Measurements from ENCODE around the gene RFT1. TPM values are rescaled to one million over a fixed set of nuclear protein-coding genes. Genes with fewer than 3 reads are reported as not detected.
"Not testable (repeated sequence)": the region's sequence is repeated elsewhere in the genome, so short reads cannot be mapped to it uniquely, and the experiment has no call there.

Gene RFT1
- total RNA-seq, 1 donor from 2014 or later = 33.3 TPM

DNA sequence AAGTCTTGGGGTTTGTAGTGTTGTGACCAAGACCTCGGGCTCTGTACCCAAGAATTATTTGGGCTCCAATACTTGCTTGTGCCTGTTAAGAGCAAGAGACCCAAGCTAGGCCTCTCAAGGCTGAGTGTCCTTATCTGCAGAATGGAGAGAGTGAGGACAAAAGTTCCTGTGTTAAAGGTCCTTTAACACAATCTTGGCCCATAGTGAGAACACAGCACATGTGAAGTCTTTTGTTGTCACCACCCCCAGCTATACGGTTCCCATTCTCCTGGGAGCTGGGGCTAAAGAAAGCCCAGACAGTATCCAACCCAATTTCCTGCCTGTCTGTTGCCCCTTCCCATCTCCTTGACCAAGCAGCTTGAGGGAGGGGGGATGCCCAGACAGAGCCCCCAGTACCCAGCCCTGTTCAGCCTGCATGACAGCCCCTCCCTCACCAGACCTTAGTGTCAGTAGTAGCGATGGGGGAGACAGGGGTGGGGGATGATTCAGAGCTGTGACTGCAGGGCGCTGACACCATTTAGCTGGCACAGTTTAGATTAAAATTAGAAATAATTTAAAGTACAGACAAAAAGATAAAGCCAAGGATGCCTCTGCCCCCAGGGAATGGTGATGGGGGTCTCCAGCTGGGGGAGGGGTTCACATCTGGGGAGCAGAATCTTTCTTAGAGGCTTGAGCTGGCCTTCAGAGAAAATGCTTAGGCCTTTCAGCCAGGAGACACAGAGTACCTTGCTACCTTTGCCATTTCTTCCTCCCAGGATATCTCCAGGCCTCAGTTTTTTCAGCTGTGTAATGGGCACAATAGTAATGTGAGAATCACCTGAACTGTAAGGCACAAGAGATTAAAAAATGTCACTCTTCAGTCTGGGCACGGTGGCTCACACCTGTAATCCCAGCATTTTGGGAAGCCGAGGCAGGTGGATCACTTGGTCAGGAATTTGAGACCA, 33.5 kb upstream of the RFT1 start:
- DNase-seq (ENCODE audit: low spot score) = no peak

DNA sequence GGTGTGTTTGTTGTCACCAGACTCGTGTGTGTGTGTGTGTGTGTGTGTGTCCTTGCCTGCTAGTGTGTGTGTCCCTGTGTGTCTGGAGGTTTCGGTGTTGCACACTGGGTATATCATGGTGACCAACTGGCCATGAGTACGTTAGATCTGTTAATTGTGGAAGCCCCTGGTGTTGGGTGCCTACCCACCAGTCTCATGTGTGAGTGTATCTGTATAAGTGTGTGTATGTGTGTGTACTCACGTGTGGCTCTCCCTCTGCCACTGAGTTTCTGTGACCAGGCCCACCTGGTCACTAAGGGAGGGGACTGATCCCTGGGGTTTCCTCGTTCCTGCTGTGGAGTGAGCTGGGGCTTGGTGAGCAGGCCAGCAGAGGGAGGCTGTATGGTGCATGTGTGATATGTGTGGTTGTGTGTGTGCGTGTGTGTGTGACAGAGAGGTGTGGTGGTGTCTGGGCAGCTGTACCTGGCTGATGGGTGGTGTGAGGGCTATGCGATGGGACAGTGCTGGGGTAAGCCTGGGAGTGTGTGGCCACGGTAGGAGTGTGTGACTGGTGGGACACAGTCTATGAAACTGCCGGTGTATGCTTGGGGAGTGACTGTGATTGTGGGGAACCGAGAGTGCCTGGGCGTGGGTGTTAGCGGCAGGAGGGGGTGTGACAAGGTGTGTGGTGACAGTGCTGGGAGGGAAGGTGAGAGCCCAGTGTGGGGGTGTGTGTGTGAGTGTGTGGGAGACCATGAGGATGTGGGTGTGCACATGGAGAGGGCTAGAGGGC, 32.6 kb upstream of the RFT1 start:
- no peak for DNase-seq (ENCODE audit: low spot score)

DNA sequence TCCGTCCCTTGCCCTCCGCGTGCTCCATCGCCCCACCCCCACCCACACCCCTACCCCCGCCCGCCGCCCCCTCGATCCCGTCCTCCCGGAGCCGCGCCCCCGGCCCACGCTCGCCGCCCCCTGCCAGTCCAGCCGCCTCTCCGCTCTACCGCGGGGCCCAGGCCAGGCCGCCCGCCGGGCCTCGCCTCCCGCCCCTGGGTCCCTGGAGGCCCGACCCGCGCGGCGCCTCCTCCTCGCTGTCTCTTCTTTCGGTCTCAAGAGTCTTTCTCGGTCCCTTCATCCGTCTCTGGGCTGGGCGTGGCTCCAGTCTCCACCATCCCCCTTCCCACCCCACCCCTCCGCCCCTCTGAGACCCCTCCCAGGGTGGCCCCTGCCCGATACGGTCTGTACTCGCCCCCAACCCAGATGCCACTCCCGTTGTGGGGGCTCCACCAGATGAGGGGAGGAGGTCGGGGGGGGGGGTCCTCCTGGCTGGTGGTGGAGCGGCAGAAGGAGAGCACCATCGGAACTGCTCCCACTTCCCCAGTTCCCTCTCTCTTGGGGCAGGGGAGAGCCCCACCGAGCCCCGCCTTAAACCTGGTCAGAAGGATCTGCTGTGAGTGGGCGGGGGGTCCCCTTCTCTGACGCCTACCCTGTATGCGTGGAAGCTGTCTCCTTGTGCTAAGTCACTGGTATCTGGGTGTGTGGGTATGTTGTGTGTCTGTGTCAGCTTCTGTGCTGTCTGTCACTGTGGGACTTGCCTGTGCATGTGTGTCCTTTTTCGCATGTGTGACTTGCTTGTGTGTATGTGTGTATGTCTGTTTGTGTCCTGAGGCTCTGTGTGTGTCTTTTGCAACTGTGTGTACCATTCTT, 31.8 kb upstream of the RFT1 start:
- DNase-seq (ENCODE audit: low spot score) = no peak

DNA sequence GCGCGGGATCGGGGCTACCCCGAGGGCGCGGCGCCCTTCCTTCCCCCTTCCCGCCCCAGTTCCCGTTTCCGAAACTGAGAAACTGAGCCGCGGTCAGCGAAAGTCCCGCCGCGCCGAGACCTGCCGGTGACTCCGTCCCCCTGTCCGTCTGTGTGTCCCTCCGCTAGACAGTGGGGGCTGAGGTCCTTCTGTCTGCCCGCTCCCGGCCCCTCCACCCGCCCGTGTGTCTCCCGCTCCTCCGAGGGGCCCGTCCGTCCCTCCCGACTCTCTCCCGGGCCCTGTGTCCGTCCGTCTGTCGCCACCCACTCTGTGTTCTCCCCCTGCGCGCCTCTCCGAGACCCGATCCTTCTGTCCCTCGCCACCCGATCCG, 31.2 kb upstream of the RFT1 start:
- no peak for DNase-seq (ENCODE audit: low spot score)

DNA sequence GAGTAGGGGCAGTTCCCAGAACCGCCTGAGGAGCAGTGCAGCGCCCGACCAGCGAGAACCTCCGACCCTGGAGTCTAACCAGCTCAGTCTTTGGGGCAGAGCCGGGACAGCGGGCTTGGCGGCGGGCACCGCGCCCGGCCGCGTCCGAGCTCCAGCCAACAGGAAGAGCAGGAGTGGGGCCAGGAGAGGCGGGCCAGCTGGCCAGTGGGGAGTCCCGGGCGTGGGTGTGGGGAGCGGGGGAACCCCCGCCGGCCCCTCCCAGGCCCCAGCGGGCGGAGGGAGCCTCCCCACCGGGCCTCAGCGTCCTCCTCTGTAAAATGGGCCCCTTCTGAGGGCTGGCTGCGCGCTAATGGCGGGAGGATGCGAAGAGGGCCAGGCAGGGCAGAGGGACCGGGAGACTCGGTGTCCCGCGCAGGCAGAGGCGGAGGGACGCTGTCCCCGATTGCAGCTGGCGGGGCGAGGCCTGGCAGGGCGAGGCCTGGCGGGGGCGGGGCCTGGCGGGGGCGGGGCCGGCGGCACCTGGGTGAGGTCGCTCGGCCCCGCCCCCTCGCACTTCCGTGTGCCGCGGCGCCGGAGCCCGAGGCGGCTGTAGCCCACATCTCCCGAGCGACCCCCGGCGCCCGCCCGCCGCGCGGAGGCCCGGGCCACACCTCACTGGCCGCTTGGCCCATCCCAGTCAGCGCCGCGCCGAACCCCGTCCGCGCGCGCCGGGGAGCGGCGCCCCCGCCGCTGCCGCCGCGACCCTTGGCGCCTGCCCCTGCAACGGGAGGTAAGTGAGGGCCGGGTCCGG, 30.6 kb upstream of the RFT1 start, which contains the start of gene PRKCD:
PRKCD (plus strand) TSS at position 550 of the 790 bp plus-strand sequence. CDS start 17,214 bp downstream, outside the sequence.
- DNase-seq (ENCODE audit: low spot score) = peak; percentile 88

DNA sequence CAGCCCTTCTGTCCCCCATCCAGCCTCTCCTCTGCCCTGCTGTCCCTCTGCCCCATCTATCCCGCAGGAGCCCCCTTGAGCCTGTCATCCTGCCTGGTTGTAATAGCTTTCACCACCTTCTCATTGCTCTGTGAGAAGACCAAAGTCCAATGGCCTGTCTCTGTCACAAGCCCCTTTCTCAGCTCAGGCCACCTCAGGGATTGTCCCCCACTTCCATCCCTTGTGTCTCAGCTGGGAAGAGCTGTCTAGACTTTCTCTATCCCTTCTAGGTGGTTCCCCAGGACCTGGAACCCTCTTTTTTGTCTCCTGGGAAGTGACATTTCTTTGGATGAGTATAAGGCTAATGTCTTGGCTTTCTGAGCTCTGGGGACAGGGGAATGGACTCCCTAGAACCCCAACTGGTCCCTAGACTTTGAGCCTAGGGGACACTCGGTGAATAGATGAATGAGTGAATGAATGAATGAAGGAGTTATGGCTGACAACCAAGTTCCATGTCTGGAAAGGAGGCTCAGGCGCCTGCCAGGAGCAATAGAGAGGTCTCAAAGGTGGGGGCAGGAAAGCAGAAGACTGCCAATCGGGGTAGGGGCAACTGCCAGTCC, 29.9 kb upstream of the RFT1 start:
- no peak for DNase-seq (ENCODE audit: low spot score)

DNA sequence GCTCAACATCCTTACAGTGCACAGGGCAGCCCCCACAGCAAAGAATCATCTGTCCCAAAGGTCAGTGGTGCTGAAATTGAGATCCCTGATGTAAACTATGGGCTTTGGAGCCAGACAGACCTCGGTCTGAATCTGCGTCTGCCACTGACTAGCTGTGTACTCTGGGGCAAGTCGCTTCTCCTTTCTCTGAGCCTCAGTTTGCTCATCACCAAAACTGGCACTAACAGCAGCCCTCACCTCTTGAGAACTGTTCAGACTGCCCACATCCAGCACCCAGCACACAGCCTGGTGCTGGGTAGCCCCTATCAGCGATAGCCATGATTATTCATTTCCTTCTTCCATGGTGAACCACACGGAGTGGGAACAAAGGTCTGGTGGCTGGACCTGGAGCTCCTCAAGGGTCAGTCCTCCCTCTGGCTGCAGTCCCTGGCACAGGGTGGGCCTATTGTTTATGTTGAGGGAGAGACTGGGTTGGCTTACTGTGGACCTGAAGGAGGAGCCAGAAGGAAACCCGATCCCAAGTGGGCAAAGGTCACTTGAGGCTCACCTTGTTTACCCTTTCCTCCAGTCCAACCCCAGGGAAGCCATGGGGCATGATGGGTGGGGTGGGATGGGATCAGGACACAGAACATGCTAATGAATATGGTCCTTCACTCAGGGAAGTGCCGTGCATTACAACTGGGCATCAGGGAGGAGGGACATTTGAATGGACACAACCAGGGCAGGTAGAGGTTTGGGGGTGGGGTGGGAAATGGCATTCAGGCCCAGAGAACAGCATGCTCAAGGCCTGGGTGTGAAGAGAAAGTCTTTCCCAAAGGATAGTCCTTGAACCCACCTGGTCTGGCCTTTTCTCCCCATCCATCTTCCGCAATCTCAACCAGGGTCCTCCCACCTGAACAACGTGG, 29.2 kb upstream of the RFT1 start:
- no peak for DNase-seq (ENCODE audit: low spot score)

DNA sequence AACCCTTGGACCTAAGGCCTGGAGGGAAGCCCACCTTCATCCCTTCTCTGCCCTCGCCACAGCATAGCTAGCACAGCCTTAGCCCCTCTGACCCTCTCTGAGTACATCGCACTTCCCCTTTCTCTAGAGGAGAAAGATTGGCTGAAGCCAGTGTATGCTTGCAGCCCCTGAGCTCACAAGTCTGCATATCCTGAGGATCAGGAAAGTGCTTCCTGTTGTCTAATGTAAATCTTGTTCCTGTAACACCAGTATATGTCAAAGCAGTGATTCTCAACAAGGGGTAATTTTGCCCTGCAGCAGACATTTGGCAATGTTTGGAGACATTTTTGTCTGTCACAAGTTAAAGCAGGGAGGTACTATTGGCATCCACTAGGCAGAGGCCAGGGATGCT, 28.5 kb upstream of the RFT1 start:
- DNase-seq (ENCODE audit: low spot score) = no peak

DNA sequence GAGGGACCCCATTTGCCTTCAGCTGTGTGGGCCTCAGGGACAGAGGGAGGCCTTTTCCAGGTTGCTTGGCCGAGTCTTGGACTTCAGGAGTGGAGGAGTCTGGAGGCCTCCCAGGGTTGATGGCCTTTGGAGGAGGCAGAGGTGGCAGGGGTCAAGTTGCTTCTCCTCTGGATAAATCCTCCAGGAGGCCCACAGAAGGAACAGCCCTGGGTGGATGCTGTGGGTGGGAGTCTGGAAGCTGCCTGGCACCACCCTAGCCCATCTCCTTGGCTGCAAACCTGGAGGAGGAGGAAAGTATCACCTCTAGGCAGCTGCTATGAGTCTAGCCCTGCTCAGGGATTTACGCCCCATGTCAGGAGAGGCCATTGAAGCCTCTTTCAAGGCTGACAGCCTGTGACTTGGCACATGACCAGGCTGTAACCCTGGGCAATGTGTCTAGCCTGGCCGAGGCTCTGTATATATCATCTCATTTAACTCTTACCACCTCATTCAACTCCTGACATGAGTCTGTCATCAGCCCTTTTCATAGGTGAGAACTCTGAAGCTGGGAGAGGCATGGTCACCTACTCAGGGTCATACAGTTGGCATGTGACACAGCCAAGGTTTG, 27.8 kb upstream of the RFT1 start:
- DNase-seq (ENCODE audit: low spot score) = no peak

DNA sequence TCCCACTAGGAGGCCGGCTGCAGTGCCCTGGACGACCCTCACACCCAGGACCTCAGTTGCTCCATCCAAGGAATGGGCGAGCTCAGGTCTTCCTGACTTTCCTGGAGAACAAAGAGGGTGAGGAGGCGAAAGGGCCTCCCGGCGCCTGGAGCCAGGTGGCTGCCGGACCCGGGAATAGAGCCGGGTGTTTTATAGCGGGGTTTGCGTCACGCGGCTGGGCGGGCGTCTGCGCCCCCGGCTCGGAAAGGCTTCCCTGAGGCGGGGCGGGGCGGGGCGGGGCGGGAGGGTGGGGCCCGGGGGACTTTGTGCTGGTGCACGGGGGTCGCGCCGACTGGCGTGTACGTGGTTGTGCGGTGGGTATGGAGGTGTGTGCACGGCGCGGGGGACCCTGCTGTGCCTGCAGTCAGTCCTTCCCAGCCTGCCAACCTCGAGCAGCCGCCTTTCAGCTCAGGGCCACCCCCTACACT, 26.2 kb upstream of the RFT1 start:
- peak; percentile 72 for DNase-seq (ENCODE audit: low spot score)

DNA sequence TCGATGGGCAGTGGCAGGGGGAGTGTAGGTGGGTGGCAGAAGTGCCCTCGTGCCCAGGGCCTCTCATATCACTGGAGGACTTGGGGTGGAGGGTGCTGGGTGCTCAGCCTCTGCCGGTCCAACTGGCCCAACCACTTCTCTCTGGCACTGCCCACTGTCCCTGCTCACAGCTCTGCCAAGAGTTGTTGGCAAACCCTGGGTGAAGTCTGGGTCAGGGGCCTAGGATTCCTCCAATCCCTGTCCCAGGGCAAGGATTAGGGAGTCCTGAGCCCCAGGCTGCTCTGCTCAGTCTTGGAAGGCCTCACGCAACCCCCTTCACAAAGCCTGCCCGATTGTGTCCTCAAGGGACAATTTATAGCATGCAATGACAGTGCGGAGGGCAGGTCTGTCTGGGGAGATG, 25.5 kb upstream of the RFT1 start:
- peak; percentile 86 for DNase-seq (ENCODE audit: low spot score)

DNA sequence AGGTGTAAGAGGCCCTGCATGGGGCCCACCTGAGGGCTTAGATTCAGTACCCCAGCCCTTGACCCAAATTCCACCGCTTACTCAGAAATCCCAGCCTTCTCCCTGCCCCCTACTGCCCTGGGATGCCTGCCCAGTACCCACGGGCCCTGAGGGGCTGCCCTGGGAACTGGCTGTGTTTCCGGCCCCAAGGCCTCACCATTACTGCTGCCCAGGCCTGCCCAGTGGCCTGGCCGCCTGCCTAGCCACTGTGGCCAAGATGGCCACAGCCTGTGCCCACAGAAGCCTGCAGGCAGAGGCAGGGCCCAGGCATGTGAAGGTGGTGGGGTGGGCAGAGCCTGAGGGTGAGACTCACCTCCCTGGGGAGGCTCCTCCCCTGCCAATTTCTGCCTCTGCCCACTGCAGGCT, 24.6 kb upstream of the RFT1 start:
- peak; percentile 72 for DNase-seq (ENCODE audit: low spot score)

DNA sequence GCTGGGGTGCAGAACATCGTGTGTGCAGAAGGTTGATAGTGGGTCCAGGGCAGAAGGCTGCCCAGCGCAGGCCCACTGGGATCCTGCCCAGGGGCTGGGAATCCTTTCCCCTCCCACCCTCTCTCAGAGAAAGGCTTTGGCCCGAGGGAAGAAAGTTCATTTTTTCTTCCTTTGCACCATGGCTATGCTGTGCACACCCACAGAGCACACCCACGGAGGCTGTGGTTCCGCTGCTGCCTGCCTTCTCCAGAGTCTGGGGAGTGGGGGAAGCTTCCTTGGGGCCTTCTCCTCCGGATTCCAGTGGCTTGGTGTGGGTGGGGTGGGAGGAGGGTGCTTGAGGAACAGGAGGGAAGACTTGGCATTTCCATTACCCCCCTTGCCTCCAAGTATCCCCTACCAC, 23.7 kb upstream of the RFT1 start:
- DNase-seq (ENCODE audit: low spot score) = no peak

DNA sequence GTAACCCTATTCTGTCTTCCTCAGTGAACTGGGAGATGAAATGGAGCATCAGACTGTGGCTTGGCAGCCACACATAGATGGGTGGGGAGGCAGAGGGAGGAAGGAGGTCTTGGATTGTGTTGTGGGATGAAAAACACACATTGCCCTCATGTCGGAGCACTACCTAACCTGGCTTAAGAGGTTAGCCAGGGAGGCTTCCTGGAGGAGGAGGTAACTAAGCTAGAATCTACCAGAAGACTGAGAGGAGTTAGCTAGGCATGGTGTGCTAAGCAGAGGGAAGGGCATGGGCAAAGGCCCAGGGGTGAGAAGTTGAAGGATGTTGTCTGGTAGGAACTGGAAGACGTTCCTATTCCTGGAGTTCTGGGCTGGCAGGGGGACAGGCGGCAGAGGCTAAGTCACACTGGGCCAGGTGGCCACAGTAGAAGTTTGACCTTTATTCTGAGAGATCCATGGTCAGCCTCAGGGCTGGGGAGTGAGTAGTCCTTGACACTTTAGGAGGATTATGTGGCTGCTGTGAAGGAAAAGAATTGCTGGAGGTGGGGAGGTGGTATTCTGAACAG, 23.1 kb upstream of the RFT1 start:
- DNase-seq (ENCODE audit: low spot score) = no peak

DNA sequence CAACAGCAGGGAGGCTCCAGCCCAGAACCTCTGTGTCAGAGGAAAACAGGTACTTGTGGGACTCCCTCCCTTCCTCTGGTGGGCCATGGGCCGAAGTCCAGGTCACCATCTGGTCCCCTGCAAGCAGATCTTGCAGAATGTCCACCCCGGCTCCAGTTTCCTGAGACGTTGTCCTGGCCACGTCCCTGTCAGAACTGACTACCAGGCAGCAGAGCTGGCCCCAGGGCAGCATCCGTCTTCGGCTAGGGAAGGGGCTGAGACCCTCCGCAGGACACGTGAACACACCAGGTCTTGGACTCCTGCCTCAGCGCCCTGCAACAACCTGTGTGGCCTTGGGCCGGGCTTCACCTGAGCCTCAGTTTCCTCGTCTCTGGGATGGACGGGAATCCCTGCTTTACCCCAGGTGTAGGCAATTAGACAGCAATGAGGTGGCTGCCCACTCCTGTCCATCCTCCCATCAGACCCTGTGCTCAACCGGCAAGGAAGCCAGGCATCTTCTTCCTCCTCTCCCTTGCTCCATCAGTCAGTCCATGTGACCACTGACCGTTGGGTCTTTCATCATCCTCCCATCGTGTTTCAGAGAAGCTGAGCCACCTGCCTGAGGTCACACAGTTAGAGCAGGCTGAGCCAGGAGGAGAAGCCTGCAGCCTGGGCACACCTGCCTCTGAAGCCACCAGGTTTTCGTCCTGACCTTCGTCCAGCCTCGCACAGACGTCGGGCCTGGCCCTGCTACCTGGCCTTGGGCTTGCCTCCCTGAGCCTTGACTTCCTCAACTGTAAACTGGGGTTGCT, 21.8 kb upstream of the RFT1 start:
- DNase-seq (ENCODE audit: low spot score) = no peak

DNA sequence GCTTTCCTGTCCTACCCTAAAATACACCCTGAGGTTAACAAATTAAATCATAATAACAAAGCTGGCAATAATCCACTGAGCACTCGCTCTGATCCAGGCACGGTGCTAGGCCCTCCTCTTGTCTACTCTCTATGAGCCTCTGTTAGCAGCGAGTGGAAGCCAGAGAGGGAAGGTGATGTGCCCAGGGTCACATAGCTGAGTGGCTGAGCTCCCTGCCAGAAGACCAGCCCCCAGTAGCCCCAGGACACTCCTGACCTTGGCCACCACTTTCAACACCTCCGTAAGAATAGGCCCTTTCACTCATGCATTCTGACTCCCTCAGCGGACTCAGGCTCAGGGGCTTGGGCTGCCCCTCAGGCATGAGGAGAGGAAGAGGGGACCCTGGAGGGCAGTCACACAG, 21.2 kb upstream of the RFT1 start:
- DNase-seq (ENCODE audit: low spot score) = no peak

DNA sequence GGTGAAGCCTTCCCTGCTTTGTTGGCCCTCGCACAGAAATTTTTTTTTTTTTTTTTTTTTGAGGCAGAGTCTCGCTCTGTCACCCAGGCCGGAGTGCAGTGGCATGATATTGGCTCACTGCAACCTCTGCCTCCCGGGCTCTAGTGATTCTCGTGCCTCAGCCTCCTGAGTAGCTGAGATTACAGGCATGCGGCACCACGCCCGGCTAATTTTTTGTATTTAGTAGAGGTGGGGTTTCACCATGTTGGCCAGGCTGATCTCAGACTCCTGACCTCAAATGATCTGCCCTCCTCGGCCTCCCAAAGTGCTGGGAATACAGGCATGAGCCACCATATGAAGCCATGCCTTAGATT, 20.8 kb upstream of the RFT1 start:
- not testable (repeated sequence) for DNase-seq (ENCODE audit: low spot score)

Data from ureter (tissue), 1 donor.